Caco-2 (cell line): ENCODE data around the gene AOC1. TPM values are rescaled to one million over a fixed set of nuclear protein-coding genes. Genes with fewer than 3 reads are reported as not detected.

ENCODE experiments used
- BruUV-seq: library from RNA; stranded (reverse); fragments of 400-500 nt; replicated peaks from 2 replicates; lab custom pipeline; 2021; lab: Mats Ljungman, UMichigan
- CTCF ChIA-PET: fragments of 300-600 bp; sonication (Branson Sonifier 250); formaldehyde crosslinking; loops from one replicate; lab custom pipeline; 2022; ENCODE audit warnings: antibody characterized with exemption; lab: Charles Lee
- POLR2A ChIA-PET: fragments of 300-600 bp; sonication (Branson Sonifier 250); formaldehyde crosslinking; loops from one replicate; lab custom pipeline; 2022; ENCODE audit warnings: antibody characterized with exemption; lab: Charles Lee
- DNase-seq, 2 experiments: peaks; one replicate each; pipeline versions ENCODE4 v3.0.0 to v3.0.0-alpha.2; 2020 to 2022
- H3K27me3 ChIP-seq: replicated peaks from 2 replicates; pipeline ENCODE4 v1.6.0; 2011; ENCODE audit warnings: low read length; ENCODE audit not compliant: control insufficient read depth, insufficient read depth
- H3K36me3 ChIP-seq: 2 replicates; pipeline ENCODE4 v1.5.1; 2011; ENCODE audit warnings: low read length; ENCODE audit not compliant: control insufficient read depth, insufficient read depth
- H3K4me1 ChIP-seq: fragments of 250-450 bp; sonication (Bioruptor Pico); 2 replicates; pipeline ENCODE4 v1.5.1; 2020; ENCODE audit warnings: mild to moderate bottlenecking
- H3K4me3 ChIP-seq: 2 replicates; pipeline ENCODE4 v1.5.1; 2011; ENCODE audit warnings: low read depth, mild to moderate bottlenecking, control low read depth, low read length
- H3K9me3 ChIP-seq: fragments of 250-450 bp; sonication (Bioruptor Pico); 2 replicates; pipeline ENCODE4 v1.5.1; 2020; ENCODE audit warnings: mild to moderate bottlenecking, moderate library complexity
- H3K27ac Mint-ChIP-seq: one replicate; pipeline ENCODE4 v1.8.0; 2022; ENCODE audit warnings: mixed read lengths; ENCODE audit not compliant: unreplicated experiment
- H3K27me3 Mint-ChIP-seq: one replicate; pipeline ENCODE4 v1.8.0; 2022; ENCODE audit warnings: mixed read lengths; ENCODE audit not compliant: insufficient read depth, unreplicated experiment
- H3K36me3 Mint-ChIP-seq: one replicate; pipeline ENCODE4 v1.8.0; 2022; ENCODE audit warnings: mild to moderate bottlenecking, mixed read lengths; ENCODE audit not compliant: insufficient read depth, unreplicated experiment
- H3K4me1 Mint-ChIP-seq: one replicate; pipeline ENCODE4 v1.8.0; 2022; ENCODE audit warnings: low read depth, mixed read lengths; ENCODE audit not compliant: unreplicated experiment
- H3K4me3 Mint-ChIP-seq: one replicate; pipeline ENCODE4 v1.8.0; 2022; ENCODE audit warnings: mild to moderate bottlenecking, moderate library complexity, mixed read lengths; ENCODE audit not compliant: unreplicated experiment
- H3K9me3 Mint-ChIP-seq: one replicate; pipeline ENCODE4 v1.8.0; 2022; ENCODE audit warnings: mixed read lengths; ENCODE audit not compliant: unreplicated experiment
- intact Hi-C: fragments of 100-400 bp; cut with micrococcal nuclease; formaldehyde crosslinking; loops from one replicate; pipeline ENCODE4 v1.10.0; 2022; ENCODE audit not compliant: unreplicated experiment
- total RNA-seq: library from RNA; stranded (reverse); gene quantifications from 2 replicates; pipeline ENCODE4 v1.2.3, GENCODE V29; 2022
- TF ChIP-seq, protein P1 (sequence below), 2 experiments: fragments of 200-600 bp in 1 of 2; IDR thresholded peaks; 1 replicate in 1 of 2; 2 replicates in 1 of 2; pipeline versions ENCODE4 v1.5.1 to v1.8.0; 2011 to 2022; ENCODE audit warnings: antibody characterized with exemption in 1 of 2, control low read depth in 1 of 2, inconsistent platforms in 1 of 2, low read depth in 1 of 2, low read length in 1 of 2, mild to moderate bottlenecking in 1 of 2, moderate library complexity in 1 of 2; ENCODE audit not compliant: insufficient read depth in 1 of 2, severe bottlenecking in 1 of 2, unreplicated experiment in 1 of 2

Gene AOC1
- total RNA-seq, 1 experiment from 2014 or later: 3.5 TPM

GRCh38 chr7:150863946-150864345 is 11.6 kb downstream of the AOC1 start:
- intact Hi-C loops: no loop called here
- H3K4me1 Mint-ChIP-seq: no peaks in the 10 kb centered on the region
- Histone ChIP-seq H3K4me1 (no peaks in the 10 kb centered on the region), H3K9me3 (no peaks in the 10 kb centered on the region), H3K36me3 (no peaks in the 10 kb centered on the region), H3K4me3 (no peak overlapping the region), H3K27me3 (no peaks in the 10 kb centered on the region)
- H3K27ac Mint-ChIP-seq: no peak overlapping the region
- H3K27me3 Mint-ChIP-seq: no peaks in the 10 kb centered on the region
- no peaks in the 10 kb centered on the region for H3K36me3 Mint-ChIP-seq
- POLR2A ChIA-PET: no interaction called here
- no peak overlapping the region for H3K4me3 Mint-ChIP-seq
- CTCF ChIA-PET: interaction anchor here (1.2 kb wide), 1 partner anchor 16 kb away, joined by 3 read pairs; no protein-coding TSS in a partner anchor
- BruUV-seq: no TSS peak
- TF ChIP-seq, protein P1, sequence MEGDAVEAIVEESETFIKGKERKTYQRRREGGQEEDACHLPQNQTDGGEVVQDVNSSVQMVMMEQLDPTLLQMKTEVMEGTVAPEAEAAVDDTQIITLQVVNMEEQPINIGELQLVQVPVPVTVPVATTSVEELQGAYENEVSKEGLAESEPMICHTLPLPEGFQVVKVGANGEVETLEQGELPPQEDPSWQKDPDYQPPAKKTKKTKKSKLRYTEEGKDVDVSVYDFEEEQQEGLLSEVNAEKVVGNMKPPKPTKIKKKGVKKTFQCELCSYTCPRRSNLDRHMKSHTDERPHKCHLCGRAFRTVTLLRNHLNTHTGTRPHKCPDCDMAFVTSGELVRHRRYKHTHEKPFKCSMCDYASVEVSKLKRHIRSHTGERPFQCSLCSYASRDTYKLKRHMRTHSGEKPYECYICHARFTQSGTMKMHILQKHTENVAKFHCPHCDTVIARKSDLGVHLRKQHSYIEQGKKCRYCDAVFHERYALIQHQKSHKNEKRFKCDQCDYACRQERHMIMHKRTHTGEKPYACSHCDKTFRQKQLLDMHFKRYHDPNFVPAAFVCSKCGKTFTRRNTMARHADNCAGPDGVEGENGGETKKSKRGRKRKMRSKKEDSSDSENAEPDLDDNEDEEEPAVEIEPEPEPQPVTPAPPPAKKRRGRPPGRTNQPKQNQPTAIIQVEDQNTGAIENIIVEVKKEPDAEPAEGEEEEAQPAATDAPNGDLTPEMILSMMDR (IDR thresholded peaks at IDR 0.05; ENCODE audit: insufficient read depth in 1 of 2, low read depth in 1 of 2, low read length in 1 of 2, severe bottlenecking in 1 of 2, unreplicated experiment in 1 of 2): no peak
- DNase-seq: no peak
- peaks cover 12% of the 10 kb centered on the region for H3K9me3 Mint-ChIP-seq

DNA sequence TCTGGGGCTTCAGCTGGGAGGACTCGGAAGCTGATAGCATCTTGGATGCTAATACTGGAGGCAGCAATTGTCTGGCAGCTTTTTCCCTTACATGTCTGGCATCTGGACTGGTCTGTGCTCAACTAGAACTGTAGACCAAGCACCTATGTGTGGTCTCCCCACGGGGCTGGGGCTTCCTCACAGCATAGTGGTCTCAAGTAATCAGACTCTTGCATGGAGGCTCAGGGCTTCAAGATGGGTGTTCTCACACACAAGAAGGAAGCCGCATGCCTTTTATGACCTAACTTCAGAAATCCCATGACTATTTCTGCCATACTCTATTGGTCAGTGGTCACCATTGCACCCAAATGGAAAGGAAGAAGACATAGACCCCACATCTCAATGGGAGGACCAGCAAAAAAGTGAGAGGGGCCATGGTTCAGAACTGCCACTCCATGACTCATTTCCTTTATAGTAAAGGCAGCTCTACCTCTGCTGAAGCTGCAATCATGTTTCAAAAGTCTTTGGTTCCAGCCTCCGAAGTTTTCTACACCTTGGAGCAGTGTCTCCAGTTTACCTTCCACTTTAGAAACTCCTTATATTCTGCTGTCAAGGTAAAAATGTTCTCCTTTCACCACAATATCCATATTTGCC is 14.7 kb downstream of the AOC1 start:
- H3K4me3 Mint-ChIP-seq: no peak overlapping the region
- ChIA-PET CTCF (interaction anchor here (1.3 kb wide), 1 partner anchor 10 kb away, joined by 4 read pairs; no protein-coding TSS in a partner anchor), POLR2A (no interaction called here)
- no peaks in the 10 kb centered on the region for H3K36me3 Mint-ChIP-seq
- H3K4me1 Mint-ChIP-seq: no peaks in the 10 kb centered on the region
- Histone ChIP-seq H3K36me3 (no peaks in the 10 kb centered on the region), H3K27me3 (no peaks in the 10 kb centered on the region), H3K4me1 (no peaks in the 10 kb centered on the region), H3K9me3 (no peaks in the 10 kb centered on the region), H3K4me3 (no peak overlapping the region)
- BruUV-seq: no TSS peak
- H3K9me3 Mint-ChIP-seq: peaks cover 8% of the 10 kb centered on the region
- intact Hi-C loops: no loop called here
- no peaks in the 10 kb centered on the region for H3K27me3 Mint-ChIP-seq
- DNase-seq: no peak
- no peak overlapping the region for H3K27ac Mint-ChIP-seq
- TF ChIP-seq, protein P1 (IDR thresholded peaks at IDR 0.05; ENCODE audit: insufficient read depth in 1 of 2, low read depth in 1 of 2, low read length in 1 of 2, severe bottlenecking in 1 of 2, unreplicated experiment in 1 of 2): no peak

DNA sequence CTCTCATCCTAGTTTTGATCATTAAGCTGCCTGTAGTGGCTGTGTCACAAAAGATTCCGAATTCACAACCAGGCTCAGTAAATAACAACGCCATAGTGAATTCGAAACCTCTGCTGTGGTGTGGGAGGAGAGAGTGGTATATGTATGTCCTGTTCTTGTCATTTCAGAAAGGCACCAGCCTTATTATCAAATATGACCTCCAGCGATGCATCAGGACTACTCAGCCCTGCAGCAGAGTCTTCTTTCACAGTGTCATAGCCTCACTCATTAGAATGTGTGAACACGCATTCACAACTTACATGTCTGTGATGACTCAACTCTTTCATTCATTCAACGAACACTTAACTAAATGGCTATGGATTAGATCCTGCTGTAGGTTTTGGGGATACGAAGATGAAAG is 15.3 kb downstream of the AOC1 start:
- TF ChIP-seq, protein P1 (IDR thresholded peaks at IDR 0.05; ENCODE audit: insufficient read depth in 1 of 2, low read depth in 1 of 2, low read length in 1 of 2, severe bottlenecking in 1 of 2, unreplicated experiment in 1 of 2): no peak
- Mint-ChIP-seq H3K27me3 (no peaks in the 10 kb centered on the region), H3K27ac (no peak overlapping the region), H3K36me3 (no peaks in the 10 kb centered on the region), H3K4me1 (no peaks in the 10 kb centered on the region), H3K9me3 (peaks cover 3% of the 10 kb centered on the region), H3K4me3 (no peak overlapping the region)
- H3K9me3 ChIP-seq: no peaks in the 10 kb centered on the region
- intact Hi-C loops: no loop called here
- no TSS peak for BruUV-seq
- H3K4me3 ChIP-seq: no peak overlapping the region
- ChIA-PET POLR2A (no interaction called here), CTCF (interaction anchor here (1.3 kb wide), 1 partner anchor 9 kb away, joined by 4 read pairs; no protein-coding TSS in a partner anchor)
- no peaks in the 10 kb centered on the region for H3K4me1 ChIP-seq
- no peak for DNase-seq
- no peaks in the 10 kb centered on the region for H3K27me3 ChIP-seq
- no peaks in the 10 kb centered on the region for H3K36me3 ChIP-seq
